ENCODE measurements around the gene AGTR1. TPM values are rescaled to one million over a fixed set of nuclear protein-coding genes. Genes with fewer than 3 reads are reported as not detected.

The AGTR1 gene
- polyA plus RNA-seq, 1 experiment: 0.35 TPM

DNA sequence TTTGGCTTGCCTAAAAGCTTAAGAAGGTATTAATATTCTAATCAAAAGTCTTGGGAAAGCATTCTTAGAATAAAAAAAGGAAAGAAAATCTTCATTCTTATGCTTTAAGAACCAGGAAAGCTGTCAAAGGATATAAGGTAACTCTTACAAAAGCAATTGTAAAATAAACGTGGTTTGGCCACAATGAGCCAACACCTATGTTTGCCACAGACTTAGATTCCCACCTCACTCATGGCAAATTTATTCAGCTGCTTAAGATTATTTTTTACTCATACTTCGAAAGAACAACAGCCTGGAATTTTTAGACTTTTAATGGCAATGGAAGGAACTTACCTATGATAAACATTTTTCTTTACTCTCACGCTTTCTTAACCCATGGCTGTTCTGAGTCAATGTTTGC lies 38.4 kb downstream of the AGTR1 start:
- Histone ChIP-seq H3K27ac (ENCODE audit: low read depth, low read length) (no peak overlapping the region), H3K4me3 (ENCODE audit: low read depth, low read length) (no peak overlapping the region), H3K27me3 (ENCODE audit: control insufficient read depth, insufficient read depth, low read length) (no peaks in the 10 kb centered on the region), H3K9me3 (ENCODE audit: control insufficient read depth, insufficient read depth, low read length) (no peaks in the 10 kb centered on the region)
- POLR2A ChIA-PET: no interaction called here
- no peak for DNase-seq (ENCODE audit: low read depth, low spot score)
- CTCF ChIA-PET: interaction anchor here (1.0 kb wide), 1 partner anchor 16 kb away, joined by 5 read pairs; no protein-coding TSS in a partner anchor
- TF ChIP-seq, protein P1, sequence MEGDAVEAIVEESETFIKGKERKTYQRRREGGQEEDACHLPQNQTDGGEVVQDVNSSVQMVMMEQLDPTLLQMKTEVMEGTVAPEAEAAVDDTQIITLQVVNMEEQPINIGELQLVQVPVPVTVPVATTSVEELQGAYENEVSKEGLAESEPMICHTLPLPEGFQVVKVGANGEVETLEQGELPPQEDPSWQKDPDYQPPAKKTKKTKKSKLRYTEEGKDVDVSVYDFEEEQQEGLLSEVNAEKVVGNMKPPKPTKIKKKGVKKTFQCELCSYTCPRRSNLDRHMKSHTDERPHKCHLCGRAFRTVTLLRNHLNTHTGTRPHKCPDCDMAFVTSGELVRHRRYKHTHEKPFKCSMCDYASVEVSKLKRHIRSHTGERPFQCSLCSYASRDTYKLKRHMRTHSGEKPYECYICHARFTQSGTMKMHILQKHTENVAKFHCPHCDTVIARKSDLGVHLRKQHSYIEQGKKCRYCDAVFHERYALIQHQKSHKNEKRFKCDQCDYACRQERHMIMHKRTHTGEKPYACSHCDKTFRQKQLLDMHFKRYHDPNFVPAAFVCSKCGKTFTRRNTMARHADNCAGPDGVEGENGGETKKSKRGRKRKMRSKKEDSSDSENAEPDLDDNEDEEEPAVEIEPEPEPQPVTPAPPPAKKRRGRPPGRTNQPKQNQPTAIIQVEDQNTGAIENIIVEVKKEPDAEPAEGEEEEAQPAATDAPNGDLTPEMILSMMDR (IDR thresholded peaks at IDR 0.05; ENCODE audit: low read depth, low read length): no peak

DNA sequence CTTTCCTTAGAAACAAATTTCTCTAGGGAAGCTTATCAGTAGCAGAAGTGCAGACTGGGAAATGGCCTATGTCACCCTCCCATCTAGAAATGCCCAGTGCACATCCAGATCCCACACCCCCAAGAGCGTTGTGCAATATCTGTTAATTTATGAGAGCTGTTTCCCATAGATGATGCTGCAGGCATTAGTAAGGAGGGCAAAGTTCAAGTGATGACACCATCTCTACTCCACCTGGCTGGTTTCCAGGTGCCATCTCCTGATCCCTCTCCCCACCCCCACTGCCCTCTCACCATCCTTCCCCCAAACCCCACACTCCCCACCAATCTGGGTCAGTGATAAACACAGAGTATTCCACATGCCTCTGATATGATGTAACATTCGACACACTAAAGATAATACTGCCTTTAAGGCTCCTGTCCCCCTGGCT lies 39.4 kb downstream of the AGTR1 start:
- CTCF ChIA-PET: no interaction called here
- Histone ChIP-seq H3K4me3 (ENCODE audit: low read depth, low read length) (no peak overlapping the region), H3K27ac (ENCODE audit: low read depth, low read length) (no peak overlapping the region), H3K27me3 (ENCODE audit: control insufficient read depth, insufficient read depth, low read length) (no peaks in the 10 kb centered on the region), H3K9me3 (ENCODE audit: control insufficient read depth, insufficient read depth, low read length) (no peaks in the 10 kb centered on the region)
- TF ChIP-seq, protein P1 (IDR thresholded peaks at IDR 0.05; ENCODE audit: low read depth, low read length): no peak
- POLR2A ChIA-PET: no interaction called here
- DNase-seq (ENCODE audit: low read depth, low spot score): no peak

DNA sequence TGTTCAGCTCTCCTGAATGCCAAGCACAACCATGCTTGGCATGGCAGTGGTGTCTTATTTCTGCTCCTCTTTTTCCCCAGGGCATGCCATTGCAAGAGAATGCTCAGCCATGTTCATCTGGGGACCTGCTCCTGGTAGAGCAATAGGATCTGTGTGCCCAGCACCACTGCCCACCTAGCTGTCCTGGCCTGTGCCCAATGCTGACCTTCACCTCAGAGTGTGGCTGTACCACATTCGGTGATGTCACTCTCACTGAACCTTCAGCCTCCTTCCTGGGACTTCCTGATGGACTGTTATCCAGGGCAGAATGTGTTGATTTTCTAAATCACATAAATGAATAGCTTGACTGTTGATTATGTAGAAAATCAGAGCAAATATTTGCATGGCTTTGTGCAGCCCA lies 42.0 kb downstream of the AGTR1 start:
- Histone ChIP-seq H3K27me3 (ENCODE audit: control insufficient read depth, insufficient read depth, low read length) (no peaks in the 10 kb centered on the region), H3K9me3 (ENCODE audit: control insufficient read depth, insufficient read depth, low read length) (no peaks in the 10 kb centered on the region), H3K4me3 (ENCODE audit: low read depth, low read length) (no peak overlapping the region), H3K27ac (ENCODE audit: low read depth, low read length) (no peak overlapping the region)
- no peak for DNase-seq (ENCODE audit: low read depth, low spot score)
- ChIA-PET POLR2A (no interaction called here), CTCF (interaction anchor here (0.6 kb wide), 1 partner anchor 124 kb away, joined by 3 read pairs; no protein-coding TSS in a partner anchor)
- TF ChIP-seq, protein P1 (IDR thresholded peaks at IDR 0.05; ENCODE audit: low read depth, low read length): no peak

DNA sequence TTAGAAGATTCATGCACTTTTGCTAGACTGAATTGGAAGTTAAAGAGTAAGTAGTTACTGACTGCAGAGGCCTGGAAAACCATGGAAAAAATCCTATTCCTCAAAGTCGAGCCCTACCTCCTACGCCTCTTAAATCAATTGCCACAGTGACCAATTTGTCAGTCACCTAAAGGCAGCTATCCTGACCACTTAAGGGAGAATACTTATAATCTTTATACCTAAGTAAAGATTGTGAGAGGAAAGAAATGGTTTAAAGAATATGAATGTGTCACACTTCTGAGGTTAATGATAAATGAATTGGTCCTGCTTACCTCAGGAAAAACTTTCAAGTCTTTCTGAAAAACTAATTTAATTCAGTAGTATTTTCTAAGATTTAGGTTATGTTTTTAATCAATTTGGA lies 42.6 kb downstream of the AGTR1 start:
- TF ChIP-seq, protein P1 (IDR thresholded peaks at IDR 0.05; ENCODE audit: low read depth, low read length): no peak
- H3K9me3 ChIP-seq (ENCODE audit: control insufficient read depth, insufficient read depth, low read length): no peaks in the 10 kb centered on the region
- POLR2A ChIA-PET: no interaction called here
- CTCF ChIA-PET: interaction anchor here (0.6 kb wide), 1 partner anchor 123 kb away, joined by 3 read pairs; no protein-coding TSS in a partner anchor
- H3K4me3 ChIP-seq (ENCODE audit: low read depth, low read length): no peak overlapping the region
- no peak overlapping the region for H3K27ac ChIP-seq (ENCODE audit: low read depth, low read length)
- no peak for DNase-seq (ENCODE audit: low read depth, low spot score)
- H3K27me3 ChIP-seq (ENCODE audit: control insufficient read depth, insufficient read depth, low read length): no peaks in the 10 kb centered on the region

DNA sequence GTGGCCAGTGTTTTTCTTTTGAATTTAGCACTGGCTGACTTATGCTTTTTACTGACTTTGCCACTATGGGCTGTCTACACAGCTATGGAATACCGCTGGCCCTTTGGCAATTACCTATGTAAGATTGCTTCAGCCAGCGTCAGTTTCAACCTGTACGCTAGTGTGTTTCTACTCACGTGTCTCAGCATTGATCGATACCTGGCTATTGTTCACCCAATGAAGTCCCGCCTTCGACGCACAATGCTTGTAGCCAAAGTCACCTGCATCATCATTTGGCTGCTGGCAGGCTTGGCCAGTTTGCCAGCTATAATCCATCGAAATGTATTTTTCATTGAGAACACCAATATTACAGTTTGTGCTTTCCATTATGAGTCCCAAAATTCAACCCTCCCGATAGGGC lies 43.5 kb downstream of the AGTR1 start:
- POLR2A ChIA-PET: no interaction called here
- H3K9me3 ChIP-seq (ENCODE audit: control insufficient read depth, insufficient read depth, low read length): no peaks in the 10 kb centered on the region
- H3K27me3 ChIP-seq (ENCODE audit: control insufficient read depth, insufficient read depth, low read length): no peaks in the 10 kb centered on the region
- no peak overlapping the region for H3K4me3 ChIP-seq (ENCODE audit: low read depth, low read length)
- H3K27ac ChIP-seq (ENCODE audit: low read depth, low read length): no peak overlapping the region
- TF ChIP-seq, protein P1 (IDR thresholded peaks at IDR 0.05; ENCODE audit: low read depth, low read length): no peak
- CTCF ChIA-PET: no interaction called here
- DNase-seq (ENCODE audit: low read depth, low spot score): no peak
